IPS DF 4.7 (cell line): ENCODE measurements around the gene APOBEC3G.

Experiments
- DNase-seq: peaks from one replicate; pipeline ENCODE4 v3.0.0-alpha.2; 2013; ENCODE audit warnings: low spot score; ENCODE audit errors: extremely low read depth

Gene APOBEC3G

DNA sequence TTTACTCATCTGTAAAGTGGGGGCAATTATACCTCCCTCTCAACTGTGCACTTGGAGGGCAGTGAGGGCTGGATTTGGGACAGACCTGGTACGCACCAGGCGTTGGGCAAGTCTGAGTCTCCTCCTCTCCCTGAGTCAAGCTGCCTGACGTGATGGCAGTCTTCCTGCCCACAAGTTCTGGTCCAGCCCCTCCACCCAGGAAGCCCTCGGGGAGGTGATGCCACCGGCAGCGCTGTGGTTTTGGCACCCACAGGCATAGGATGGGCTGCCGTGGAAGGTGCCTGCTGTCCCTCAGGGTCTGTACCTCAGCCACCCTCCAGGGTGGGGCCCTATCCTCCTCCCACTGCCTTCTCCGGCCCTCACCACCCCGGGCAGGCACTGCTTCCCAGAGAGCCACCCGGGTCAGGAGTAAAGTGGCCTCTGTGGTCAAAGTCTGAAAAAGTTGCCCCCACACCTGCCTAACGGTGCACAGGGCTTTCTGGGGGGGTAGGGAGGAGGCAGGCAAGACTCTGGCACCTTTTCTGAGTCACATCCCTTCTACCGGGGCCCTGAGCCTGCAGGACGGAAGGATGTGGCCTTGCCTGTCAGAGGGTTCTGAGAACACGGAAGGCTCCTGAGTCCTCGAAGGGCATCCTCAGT lies 13.5 kb downstream of the APOBEC3G start:
- DNase-seq: no peak

DNA sequence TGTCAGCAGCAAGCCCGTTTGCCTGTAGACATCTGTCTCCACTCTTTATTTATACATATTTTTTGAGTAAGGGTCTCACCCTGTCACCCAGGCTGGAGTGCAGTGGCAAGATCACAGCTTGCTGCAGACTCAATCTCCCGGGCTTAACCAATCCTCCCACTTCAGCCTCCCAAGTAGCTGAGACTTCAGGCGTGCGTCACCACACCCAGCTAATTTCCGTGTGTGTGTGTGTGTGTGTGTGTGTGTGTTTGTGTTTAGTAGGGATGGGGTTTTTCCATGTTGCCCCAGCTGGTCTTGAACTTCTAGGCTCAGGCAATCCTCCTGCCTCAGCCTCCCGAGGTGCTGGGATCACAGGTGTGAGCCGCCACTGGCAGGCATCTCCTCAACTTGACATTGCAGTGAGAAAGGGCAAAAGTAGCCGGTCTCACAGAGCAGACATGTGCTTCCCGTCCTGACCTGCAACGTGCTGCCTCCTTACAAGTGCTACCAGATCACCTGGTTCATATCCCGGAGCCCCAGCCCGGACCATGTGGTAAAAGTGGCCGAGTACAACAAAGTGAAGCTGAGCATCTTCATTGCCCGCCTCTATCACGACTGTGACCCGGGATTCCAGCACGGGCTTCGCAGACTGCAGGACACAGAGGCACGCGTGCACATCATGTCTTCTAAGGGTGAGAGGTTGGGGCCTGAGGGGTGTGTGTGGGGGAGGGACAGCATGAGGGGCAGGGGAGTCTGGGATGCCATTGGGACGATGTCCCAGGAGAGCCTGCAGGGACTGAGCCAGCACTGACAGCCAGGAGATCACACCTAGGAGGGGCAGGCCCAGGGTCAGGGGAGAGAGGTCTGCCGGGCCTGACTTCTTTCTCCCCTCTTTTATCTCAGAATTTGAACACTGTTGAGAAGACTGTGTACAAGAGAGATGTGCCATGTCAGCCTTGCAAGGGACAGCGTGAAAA lies 14.3 kb downstream of the APOBEC3G start:
- no peak for DNase-seq

DNA sequence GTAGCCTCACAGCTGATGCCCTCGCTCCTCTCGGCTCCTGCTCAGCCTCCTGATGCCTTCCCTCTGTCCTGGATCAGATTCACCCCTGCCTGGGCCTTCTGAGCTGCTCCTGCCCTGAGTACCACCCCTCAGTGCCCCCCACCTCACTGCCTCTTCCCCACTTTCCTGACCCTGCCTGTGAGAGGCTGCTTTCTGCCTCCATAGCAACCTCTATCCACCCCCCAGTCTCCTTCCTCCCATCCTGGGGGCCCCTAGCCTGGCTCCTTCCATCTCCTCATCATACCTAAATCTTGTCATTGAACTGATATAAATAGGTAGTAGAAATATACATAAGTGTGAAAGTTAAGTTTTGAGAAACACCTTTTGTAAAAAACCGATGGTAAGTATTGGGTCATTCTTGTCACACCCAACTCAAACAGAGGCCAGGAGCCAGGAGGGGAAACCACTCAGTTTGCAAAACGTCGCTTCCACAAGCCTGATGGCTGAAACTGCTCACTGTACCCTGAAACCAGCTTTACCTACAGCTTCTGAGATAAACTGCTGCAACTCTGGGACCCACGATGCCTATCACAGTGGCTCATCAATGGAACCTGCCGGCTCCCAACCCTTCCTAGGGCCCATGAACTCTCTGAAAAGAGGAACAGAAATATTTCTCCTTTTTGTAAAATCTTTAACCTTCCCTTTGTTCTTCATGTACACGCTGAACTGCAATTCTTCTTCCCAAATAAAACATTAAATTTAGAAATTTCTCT lies 15.2 kb downstream of the APOBEC3G start:
- no peak for DNase-seq

DNA sequence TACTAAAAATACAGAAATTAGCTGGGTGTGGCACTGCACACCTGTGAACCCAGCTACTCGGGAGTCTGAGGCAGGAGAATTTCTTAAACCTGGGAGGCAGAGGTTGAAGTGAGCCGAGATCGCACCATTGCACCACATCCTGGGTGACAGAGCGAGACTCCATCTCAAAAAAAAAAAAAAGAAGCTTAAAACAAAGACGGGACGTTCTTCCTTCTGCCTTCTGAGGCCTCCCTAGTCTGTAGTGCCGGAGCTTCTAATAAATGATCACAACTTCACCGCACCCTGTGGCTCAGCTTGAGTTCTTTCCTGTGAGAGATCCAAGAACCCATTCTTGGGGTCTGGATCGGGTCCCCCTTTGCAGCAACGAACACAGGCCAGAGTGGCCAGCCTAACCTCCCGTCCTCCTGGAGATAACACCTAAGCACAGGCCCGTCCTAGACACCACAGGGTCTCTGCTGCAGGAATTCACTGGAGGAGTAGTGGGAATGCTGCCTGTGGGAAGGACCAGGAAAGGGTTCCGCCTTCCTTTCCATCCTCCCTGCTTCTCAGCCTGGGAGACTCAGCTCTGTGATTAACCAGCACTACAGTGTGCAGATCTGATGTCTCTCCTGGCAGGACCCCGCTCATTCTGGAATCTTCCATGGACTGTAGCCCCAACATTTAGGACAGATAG lies 17.8 kb downstream of the APOBEC3G start:
- no peak for DNase-seq

DNA sequence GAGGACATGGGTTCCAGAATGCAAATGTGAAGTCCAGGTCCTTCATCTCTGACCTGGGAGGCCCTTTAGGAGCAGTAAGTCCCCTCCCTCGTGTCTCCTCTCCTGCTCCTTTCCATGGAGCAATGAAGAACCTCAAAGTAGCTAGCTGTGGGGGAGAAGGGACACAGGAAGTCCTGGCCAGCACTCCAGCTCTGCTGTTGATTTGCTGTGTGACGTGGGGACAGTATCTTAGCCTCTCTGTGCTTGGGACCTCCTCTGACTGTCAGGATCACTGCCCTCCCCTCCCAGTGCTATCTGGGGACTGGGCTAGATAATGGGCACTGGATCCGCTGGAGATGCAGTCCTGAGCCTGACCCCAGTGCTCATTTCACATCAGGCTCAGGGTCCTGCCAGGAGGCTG lies 18.9 kb downstream of the APOBEC3G start:
- DNase-seq: no peak

DNA sequence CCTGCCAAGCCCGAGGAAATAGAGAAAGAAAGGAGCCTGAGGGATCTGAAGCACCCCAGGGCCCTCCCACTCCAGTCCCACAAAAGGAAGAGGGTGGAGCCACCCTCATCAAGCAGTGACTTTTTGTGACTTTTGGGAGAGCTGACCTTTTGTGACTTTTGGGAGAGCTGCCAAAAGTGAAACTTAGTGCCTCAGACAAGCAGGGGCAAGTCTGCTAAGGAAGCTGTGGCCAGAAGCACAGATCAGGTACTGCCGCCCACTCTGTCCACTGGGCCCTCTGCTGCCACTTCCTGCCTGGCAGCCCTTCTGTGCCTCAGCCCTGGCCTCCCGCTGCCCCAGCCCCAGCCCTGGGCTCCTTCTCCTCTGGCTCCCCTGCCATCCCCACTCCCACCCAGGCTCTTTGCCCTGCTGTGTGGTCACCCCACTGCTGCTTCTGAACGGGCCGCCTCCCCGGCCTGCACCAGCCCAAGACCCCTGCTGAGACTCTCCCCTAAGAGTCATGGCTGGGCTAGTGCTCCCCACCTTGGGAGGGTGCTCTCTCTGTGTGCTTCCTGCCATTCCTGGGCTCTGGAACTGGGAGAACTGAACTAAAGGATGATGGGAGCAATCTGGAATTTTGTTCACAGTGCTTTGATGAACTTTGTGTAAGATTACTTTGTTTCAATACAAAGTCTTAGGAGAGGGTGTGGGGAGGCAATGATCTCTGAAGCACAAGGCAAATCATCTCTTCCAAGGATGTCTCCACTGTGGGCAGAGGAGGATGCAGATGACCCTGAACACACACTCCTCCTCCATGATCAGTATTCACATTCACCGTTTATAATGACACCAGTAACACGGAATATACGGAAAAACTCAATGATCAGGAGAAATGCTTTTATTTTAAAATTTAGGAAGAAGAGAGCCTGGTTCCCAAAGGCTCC lies 20.3 kb downstream of the APOBEC3G start, which contains the start of gene APOBEC3H:
TSS of gene APOBEC3H (plus strand) at position 147 of the 923 bp plus-strand sequence. CDS start 3,035 bp downstream, outside the sequence.
- DNase-seq: no peak

DNA sequence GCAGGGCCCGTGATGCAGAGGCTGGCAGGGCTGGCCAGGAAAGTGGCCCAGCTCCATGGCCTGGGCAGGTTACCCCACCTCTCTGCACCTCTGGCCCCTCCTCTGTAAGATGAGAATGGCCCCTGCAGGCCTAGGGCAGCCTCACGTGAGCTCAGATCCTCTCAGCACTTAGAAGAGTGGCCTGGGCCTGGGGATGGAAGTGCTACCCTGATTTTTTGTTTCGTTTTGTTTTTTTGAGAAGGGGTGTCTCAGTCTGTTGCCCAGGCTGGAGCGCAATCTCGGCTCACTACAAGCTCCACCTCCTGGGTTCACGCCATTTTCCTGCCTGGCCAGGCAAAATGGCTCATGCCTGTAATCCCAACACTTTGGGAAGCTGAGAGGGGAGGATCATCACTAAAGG lies 21.0 kb downstream of the APOBEC3G start:
- no peak for DNase-seq

DNA sequence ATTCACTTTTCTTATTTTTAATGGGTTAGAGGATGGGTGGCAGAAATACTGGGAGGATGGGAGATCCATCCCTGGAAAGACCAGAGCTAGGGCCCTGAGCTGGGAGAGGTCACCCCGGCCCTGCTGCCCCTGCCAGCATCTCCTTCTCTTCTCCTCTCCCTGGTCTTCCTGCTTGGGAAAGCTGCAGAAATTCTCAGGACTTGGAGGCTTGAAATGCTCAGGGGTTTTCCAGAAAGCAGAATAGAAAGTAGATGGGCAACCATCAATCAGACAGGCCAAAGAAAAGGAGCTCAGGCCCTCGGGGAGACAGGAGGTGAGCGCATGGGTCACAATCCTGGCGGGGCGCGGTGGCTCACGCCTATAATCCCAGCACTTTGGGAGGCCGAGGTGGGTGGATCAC lies 21.5 kb downstream of the APOBEC3G start:
- no peak for DNase-seq

DNA sequence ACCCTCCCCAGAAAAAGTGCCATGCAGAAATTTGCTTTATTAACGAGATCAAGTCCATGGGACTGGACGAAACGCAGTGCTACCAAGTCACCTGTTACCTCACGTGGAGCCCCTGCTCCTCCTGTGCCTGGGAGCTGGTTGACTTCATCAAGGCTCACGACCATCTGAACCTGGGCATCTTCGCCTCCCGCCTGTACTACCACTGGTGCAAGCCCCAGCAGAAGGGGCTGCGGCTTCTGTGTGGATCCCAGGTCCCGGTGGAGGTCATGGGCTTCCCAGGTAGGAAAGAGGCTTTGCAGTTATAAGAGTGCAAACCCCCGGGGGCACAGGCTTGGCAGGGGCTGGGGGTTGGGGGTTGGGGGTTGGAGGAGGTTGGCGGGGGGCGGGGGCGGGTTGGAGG lies 24.2 kb downstream of the APOBEC3G start:
- DNase-seq: no peak

DNA sequence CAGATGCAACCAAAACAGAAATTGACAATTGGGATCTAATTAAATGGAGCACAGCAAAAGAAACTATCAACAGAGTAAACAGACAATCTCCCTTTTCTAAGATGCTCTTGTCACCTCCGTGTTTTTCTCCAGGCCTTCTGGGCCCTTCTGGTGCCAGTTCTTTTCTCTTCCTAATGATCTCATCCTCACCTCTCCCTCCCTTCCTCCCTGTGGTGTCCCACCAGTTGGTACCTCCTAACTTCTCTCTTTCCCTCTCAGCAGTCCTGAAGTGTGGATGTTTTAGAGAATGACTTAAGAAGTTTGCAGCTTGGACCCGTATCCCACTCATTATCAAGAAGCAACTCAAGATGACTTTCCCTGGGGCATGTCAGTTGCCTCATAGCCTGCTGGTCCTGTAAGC lies 26.4 kb downstream of the APOBEC3G start:
- DNase-seq: no peak

DNA sequence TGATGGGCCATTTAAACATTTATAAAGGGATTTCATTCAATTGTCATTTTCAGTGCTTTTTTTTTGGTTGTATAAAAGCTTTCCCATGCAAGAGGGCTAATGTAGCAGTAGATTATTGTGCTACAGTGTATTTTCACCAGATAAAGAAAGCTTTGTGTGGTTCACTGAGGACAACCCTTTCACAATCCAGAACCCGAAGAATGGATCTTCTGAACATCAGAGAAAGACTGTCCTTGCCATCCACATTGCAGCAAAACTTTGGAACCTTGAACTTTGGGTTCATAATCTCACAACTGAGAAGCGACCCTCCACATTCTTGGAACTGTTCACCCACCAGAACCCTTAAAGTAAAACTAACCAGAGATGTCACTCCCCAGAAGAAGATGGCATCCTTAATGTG lies 29.3 kb downstream of the APOBEC3G start:
- DNase-seq: no peak

DNA sequence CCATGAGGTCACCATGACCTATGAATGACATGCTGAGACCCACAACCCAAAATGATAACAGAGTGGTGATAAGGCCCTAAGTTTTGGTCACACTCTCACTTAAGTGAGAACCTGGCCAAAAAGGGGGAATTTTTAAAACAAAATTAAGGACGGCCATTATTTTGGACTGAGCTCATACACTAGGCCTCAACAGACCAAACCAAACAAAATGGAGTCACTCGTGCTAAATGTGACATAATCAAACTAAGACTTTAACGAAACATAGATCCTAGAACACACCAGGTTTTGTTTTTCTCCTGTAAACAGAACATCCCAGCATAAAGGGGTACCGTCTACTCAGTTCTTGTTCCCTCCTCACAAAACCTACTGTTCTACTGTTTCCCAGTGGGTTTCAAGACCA lies 31.4 kb downstream of the APOBEC3G start:
- DNase-seq: no peak

DNA sequence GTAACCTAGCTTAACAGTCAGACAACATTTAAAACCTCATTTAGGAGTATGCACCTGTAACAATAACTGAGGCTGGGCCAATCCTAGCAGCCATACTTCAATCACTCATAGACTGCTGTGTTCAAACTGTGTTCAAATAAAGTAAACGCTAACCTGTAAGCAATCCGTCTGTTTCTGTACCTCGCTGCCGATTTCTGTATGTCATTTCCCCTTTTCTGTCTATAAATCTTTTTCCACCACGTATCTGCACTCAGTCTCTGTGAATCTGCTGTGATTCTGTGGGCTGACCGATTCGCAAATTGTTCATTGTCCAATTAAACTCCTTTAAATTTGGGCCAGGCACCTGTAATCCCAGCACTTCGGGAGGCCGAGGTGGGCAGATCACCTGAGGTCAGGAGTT lies 32.3 kb downstream of the APOBEC3G start:
- DNase-seq: no peak

DNA sequence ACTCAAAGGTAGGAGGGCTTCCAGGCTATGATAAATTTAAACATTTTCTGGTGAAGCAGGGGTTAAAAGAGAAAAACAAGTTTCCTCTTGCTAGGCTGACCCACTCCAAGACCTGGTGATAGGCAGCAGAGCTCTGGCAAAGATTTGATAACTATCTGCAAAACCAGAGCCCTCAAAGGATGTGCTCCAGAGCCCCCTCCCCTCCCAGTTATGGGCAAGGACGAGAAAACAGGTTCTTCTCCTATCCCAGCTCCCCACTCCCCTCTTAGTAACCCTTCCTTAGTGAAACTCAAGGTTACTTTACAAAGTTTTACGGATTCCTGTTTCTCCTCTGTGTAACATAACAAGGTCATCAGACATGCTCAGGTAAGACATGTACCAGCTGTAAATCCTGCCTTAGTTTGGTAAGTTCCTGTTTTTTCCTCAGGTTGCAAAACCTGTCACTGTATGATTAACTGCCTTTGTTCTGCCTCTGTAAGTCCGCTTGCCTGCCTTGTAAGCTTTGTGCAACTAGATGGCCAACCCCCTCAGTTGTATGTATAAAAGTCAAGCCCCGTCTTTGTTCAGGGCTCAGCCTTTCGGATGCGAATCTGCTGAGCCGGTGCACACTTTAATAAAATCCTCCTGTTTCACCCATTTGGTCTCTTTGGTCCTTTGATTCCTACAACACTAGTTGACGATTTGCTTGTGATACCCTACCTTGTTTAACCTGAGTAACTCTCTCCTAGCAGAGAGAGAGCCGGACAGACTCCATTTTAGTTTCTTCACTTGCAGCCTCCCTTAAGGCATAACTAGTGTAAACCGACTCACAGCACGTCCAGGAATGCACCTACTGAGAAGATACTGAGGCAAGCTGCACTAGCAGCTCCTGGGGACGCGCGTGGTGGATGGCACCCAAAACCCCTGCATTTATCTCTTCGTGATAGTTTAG lies 33.8 kb downstream of the APOBEC3G start:
- no peak for DNase-seq

DNA sequence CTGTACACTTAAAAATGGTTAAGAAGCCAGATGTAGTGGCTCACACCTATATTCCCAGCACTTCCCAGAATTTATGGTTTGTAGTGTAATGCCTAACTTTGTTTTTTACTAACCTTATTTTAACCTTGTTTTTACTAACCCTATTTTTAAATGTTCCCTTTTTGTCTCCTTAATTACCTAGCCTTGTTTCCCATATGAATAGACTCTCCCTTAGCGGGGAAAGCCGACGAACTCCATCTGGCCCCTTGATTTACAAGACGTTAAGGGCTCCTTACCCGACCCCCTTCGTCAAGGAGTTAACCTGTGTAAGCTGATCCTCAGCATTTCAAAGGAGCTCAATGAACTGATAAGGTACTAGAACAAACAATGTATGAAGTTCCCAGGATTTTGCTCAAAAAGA lies 37.0 kb downstream of the APOBEC3G start:
- DNase-seq: no peak

DNA sequence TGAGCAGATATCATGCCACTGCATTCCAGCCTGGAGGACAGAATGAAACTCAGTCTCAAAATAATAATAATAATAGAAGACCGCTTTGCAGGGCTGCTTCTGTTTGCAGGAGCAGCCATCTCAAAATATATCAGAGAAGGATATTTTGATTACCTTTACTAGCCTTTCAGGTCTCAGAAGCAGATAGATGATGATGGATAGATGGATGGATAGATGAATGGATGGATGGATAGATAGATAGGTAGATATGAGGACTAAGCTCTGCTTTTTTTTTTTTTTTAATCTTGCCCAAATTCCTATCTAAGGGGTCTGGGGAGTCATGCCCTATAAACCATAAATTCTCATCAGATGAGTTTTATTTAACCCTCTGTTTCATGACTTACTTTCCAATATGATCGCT lies 38.5 kb downstream of the APOBEC3G start:
- DNase-seq: no peak

DNA sequence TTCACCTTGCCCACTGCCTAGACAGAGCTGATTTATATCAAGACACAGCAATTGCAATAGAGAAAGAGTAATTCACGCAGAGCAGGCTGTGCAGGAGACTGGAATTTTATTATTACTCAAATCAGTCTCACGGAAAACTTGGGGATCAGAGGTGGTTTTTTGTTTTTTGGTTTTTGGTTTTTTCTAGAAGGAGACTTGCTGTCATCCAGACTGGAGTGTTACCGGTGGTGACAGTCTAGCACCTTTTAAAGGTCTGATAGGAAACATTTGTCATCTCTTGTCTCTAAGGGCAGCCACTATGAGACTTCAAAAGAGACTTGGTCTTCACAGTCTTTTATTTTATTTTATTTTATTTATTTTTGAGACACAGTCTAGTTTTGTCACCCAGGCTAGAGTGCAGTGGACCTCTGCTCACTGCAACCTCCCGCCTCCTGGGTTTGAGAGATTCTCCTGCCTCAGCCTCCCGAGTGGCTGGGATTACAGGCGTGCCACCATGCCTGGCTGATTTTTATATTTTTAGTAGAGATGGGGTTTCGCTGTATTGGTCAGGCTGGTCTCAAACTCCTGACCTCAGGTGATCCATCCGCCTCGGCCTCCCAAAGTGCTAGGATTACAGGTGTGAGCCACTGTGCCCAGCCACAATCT lies 39.0 kb downstream of the APOBEC3G start:
- no peak for DNase-seq

DNA sequence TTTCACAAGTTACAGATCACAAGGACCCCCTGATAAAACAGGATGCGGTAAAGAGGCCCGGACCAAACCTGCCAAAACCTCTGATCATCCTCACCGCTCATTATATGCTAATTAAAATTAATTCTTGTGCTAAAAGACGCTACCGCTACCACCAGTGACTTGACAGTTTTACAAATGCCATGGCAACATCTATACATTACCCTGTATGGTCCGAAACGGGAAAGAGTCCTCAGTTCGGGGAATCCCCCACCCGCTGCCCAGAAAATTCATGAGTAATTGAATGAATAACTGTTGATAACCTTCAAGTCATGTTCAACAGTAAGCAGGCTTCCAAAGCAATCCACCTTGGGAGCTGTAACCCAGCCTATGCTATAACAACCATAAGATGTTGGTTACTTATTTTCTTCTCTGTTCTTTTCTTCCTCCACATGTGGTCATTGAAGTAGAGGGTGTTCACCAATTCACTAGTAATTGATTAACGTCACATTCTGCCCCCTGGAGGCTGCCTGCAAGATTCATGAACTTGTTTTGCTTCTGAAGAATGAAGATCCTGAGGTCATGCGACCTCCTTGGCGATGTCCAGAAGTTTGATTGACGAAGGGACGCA lies 40.6 kb downstream of the APOBEC3G start:
- DNase-seq: no peak
